HG03280 (cell line): ENCODE data around the gene TNFAIP3.

Source experiments
- ATAC-seq: cut with Tn5 transposase; IDR thresholded peaks from one replicate; pipeline ENCODE4 v1.9.1; 2021; ENCODE audit warnings: mild to moderate bottlenecking, moderate library complexity; ENCODE audit not compliant: unreplicated experiment

The TNFAIP3 gene

DNA sequence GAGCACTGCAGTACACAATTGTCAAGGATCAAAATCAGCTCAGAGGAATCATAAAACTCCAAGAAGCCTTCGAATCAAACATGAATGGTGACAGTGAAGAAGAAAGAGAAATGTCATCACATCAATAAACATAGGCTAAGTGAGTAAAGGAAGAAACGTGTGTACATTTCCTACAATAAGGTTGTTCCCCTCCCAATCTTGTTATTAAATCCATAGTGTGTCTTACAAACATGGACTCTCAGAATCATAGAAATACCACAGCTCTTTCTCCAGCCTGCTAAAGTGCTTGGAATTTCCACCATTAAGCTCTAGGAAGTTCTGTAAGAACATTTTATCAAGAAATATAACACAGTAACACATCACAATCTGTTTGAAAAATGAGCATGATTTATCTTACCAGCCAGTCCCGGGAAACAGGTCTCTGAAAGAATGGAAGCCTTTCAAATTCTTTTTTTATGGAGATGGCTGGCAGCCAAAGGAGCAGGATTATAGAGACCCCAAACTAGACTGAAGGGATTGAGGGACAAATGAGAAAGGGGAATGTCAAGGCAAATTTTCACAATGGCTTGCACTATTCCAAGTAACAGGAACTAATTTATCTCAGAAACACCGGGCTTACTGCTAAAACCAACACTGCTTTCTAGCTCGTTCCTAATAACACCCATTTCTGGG lies 4.5 kb upstream of the TNFAIP3 start:
- ATAC-seq = no peak

DNA sequence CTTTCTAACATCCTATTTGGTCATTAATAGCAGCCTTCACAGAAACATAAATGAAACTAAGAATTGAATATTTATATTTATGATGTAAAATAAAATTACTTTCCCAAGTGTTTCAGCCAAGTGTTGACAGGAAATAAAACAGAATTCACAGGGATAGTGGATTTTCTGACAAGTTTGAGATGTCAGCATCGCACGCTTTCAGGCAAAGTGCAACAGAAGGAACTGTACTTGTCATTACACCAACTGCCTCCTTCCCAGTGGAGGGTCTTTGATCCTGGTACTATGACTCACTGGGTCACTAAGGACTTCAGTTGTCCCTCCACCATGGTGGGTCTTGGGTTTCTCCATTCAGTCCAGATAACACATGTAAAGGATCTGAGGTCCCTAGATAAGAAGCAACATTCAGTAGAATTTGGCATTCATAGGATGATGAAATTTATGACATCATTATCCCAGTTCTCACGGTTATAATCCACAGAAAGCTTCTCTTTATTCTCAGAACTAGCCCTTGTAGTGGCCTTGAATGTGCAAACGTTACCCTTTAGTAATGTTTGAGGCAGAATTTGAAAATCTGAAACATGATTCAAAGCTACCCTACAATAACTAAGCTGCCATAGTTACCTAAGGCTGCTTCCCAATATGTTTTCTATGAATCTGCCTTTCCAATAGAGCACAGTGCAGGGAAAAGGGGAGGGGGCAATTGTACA lies 3.8 kb upstream of the TNFAIP3 start:
- ATAC-seq = no peak

DNA sequence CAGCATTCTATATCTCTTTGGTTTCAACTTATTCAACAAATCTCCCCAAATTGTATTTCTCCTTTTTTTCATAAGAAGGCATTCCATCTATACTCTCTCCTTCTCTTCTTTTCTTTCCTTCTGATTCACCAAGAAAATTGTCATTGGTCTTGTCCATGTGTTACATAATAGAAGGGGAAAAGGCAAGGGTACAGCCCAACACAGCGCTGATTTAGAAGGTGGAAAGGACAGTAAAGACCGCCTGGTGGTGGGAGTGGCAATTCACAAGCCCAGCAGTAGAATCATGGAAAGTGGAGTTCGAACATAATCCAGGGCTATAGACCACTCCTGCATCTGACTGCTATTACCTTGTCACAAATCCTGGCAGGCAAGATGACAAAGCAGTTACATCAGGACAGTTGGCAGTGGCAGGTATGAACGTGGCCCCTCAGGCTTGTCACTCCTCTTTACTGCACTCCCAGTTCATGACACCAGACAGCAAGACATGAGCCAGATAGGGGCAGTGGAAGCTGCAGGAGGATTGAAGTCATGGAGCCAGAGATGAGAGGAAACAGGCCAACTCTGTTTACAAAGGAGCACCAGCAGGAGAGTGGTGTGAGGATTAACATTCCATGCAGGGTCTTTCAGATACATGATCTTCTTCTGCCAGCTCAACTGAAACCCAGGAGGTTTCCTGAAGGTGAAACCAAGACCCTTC lies 2.1 kb upstream of the TNFAIP3 start:
- no peak for ATAC-seq

DNA sequence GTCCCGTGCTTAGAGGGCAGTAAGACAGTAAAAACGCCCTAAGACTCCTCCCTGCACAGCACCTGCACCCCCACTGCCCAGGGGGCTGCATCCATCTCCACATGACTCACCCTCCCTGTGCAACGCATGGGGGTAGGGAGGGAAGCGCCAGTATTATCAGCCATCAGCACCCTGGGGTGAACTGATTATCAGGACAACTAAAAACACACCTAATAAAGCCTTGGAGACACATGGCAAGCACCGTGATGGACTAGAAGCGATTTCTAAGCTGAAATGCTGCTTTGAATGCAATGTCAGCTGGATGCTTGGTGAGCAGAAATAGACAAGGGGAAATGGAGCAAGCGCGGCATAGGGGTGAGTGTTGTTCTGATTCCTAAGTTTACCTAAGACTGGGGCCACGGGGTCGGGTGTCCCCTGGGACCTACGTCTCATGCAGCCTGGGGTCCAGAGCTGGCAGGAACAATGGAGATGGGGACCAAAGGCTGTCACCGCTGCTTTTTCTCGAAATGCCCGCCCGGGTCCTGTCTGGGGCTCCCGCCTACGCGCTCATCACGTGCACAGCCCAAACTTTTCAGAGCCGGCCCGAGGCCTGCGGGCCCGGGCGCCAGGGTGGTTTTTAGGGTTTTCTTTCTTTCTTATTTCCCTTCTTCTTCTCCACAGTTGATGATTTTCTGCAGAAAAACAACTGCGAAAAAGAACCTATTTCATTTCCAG lies 702 bp upstream of the TNFAIP3 start:
- peak; percentile 31 for ATAC-seq

DNA sequence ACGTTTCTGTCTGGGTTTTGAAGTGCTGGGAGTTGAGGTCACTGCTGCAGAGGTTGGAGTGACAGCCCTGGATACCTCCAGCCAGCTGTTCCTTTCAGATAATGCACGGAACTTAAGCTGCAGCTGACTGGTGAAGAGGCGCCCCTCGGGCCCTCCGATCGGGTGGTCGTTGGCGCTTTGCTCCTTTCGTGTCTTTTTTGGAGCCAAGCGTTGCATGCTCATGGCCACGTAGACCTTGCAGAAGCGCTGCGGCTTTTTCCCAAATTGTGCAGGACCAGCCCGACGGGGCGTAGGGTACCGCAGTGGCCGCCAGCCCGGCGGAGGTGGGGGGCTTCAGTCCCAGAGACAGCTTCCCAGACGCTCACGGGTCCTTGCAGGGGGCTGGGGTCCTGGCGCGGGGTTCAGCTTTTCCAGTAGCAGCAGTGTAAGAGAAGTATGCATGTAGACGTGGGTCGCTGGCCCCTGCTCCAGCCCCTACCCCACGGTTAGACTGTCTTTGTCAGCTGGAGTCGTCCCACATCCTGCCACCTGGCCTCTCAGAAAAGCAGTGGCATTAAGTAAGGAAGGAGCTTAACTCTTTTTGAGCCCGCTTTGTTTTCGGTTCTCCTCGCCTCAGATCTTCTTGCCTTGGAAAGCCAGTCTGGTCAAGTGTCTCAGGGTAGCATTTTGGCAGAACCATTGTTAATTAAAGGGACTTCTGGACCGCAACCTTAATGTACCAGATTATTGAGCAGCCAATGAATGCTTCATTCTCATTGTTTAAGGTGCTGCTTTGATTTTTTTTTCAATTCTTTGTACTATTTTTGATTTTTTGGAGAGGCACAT lies 838 bp downstream of the TNFAIP3 start:
- ATAC-seq = peak; percentile 5

DNA sequence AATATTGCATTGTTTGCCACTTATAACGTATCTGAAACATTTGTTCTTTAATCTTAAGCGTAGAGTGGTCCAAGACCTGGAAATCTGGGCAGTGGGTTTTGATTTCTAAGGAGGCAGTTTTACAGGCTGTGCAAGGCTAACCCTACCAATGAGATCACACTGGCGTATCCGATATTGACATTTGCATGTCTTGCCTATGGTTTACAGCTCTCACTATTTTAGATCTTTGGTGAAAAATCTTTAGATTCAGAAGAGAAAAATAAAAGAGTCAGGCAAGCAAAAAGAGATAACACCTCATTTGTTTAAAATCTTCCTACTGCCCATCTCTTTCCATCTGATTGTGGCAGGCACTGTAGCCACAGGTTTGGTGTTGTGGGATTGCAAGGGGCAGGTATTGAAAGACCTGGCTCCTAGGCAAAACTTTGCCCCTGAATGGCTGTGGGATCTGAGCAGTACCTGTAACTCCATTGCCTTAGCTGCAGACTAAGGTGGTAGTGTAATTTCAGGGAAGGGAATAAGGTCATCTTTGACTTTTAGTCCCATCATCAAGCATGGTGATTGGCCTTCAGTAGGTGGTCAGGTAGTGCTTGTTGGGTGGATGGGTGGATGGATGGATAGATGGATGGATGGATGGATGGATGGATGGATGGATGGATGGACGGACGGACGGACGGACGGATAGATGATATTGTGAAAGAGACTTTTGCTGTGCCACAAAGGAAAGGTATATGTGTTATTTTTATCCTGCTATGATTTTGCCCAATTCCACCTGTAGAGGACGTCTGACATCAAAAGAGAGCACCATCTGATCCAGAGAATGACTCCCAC lies 1.9 kb downstream of the TNFAIP3 start:
- no peak for ATAC-seq

DNA sequence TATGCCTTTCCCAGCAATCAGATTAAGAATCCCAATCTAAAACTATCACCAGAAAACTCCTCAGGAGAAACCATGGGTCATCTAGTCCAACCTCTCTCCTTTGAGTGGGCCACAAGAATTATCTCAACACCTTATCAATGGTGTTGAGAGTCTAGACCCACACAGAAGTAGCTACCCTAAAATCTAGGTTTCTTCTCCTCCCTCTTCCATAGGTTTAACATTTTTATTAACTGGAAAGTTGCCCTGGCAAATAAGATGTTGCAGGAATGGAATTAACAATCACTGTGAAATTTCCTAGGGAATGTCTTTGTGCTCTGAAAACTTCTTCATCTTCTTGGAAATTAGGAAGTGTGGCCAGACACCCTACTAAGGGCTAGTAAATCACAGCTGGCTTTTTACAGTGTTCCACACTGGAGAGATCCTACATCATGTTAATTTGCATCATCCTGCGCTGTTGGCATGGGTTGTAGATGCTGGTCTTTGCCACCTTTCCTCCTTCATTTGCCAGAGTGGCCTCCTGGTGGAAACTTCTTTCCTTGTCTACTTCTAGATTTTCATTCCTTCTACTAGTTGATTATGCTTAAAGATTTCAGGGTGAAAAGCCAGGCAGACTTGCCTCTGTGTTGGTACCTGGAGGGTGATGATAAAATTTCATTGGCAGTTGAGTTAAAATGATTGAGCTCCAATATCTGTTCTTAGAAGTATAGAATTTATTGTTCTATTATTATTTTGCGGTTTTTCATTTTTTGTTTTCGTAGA lies 2.7 kb downstream of the TNFAIP3 start:
- ATAC-seq = no peak

DNA sequence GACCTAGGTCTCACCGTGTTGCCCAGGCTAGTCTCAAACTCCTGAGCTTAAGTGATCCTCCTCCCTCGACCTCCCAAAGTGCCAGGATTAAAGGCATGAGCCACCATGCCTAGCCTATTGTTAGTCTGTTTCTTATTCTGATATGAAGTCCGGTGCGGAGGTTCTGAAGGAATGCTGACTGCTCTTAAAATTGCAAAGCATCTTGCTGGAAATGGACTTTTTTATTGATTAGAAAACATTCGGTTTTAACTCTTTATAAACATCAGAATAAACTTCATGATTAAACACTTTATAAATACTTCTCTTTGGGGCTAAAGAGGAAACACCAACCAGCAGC lies 3.2 kb downstream of the TNFAIP3 start:
- no peak for ATAC-seq

DNA sequence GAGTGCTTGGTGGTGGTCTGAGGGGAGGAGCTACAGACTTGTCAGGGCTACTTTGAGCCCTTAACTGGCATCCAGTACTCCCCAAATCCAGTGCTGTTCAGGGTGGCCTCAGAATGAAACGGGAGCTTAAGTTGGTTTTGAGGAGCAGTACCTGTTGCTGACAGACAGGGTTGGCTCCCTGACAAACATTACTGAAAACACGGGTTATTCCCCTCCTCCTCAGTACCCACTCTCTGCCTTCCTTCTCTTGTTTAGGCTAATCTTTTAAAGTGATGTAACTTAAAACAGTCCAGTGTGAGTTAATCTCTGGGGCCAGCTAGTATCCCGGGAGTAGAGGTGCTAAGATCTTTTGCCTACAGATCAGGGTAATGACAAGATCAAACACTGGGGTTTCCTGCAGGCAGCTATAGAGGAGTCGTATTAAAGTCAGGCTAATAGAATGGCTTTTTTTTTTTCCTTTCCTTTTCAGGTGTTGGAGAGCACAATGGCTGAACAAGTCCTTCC lies 3.7 kb downstream of the TNFAIP3 start:
- ATAC-seq = no peak

DNA sequence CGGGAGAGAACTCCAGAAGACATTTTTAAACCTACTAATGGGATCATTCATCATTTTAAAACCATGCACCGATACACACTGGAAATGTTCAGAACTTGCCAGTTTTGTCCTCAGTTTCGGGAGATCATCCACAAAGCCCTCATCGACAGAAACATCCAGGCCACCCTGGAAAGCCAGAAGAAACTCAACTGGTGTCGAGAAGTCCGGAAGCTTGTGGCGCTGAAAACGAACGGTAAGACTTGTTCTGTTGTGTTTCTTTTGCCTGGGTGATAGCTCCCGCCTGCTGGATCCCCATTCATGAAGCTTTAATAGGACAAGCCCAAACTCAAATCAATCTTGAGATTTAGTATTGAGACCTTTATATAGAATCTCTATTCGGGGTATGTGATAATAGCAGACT lies 4.2 kb downstream of the TNFAIP3 start:
- ATAC-seq = no peak

DNA sequence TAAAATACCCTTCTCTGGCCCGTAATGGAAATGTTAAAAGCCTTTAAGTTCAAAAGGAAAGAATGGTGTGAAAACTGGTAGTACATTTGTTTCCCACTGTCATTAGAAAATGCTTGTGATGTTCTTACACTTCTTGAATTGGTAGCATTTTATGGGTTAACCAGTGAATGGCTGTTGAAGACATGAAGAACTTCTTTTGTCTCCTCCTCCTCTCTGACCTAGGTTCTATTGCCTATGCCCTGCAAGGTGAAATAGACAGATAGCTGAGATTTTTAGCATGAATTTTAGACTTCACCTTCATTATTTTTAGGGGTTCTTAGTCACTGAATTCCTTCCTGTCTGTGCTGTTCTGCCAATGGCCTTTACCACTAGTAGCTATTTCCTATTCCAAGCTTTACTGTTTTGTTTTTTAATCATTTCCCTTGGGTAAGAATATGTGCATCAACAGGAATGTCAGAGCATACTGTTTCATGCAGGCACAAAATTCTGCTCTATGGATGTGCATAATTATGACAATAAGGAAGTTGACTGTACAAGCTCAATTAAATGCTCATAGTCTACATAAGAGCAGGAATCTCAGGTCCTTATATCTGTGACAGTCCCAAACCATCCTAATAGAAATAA lies 4.9 kb downstream of the TNFAIP3 start:
- no peak for ATAC-seq

DNA sequence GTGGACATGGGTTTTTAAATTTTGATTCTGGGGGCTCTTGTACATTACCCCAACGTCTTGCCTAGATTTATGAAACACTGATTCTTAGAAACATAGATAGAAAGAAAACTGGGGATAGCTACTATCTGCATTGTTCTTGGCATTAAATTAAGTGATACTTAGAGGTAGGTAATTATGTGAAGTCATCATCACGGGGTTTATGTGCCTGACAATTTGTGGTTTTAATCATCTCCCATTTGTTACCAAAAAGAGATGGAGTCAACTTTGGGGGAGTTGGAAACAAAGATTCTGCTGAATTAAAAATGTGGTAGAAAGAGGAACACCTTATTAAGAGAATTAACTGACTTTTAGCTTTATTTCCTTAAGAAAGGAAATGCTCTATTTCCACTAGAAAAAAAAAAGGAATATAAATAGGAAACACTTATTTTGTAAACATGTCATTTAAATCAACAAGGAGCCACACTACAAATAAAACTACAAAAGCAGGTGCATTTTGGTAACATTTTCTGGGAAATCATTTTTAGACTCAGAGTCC lies 5.6 kb downstream of the TNFAIP3 start:
- no peak for ATAC-seq

DNA sequence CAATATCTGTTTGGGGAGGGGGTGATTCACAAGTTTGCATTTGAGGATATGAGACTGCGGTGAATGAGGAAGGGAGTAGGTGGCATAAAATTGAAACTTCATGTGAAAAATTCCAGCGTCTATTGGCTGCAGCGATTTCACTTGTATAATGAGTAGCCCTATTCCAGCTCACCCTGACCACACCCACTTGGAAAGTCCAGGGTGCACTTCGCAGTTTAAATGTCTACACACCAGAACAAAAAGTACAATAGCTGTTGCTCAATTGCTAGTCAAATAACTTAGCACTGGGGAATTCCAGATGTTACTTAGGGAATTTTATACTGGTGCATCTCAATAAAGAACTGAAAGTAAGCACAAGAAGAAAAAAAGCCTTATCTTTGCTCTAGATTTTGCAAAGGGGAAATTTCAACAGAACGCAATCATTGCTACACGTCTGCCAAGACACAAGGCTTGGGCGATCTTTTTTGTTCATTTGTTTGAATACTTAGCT lies 6.3 kb downstream of the TNFAIP3 start:
- peak; percentile 41 for ATAC-seq

DNA sequence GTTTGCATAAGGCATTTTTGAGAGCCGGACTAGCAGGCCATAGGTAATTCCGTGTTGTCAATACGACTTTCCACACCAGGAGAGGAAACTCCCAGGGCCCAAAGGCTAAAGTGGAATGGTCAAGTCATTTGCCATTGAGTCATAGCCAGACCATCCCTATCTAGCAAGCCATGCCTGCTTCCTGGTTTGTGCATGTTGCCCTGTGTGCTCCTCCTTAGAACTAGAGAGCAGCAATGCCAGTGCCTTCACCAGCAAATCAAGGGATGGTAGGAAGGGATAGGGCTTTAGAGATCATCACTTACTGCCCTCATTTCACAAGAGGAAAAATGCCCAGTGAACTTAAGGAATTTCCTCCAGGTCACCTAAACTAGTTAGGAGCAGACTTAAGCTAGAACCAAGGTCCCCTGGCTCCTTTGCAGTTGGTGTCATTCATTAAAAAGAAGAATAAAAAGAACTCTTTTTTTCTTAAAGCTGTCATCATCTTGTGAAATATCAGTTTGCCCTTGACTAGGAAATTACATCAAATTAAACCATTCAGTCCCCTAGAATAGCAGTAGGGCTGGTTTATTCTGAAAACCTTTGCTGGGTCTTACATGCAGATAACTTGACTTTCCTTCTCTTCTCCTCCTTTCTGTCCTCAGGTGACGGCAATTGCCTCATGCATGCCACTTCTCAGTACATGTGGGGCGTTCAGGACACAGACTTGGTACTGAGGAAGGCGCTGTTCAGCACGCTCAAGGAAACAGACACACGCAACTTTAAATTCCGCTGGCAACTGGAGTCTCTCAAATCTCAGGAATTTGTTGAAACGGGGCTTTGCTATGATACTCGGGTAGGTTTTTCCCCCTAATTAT lies 7.4 kb downstream of the TNFAIP3 start:
- ATAC-seq = no peak

DNA sequence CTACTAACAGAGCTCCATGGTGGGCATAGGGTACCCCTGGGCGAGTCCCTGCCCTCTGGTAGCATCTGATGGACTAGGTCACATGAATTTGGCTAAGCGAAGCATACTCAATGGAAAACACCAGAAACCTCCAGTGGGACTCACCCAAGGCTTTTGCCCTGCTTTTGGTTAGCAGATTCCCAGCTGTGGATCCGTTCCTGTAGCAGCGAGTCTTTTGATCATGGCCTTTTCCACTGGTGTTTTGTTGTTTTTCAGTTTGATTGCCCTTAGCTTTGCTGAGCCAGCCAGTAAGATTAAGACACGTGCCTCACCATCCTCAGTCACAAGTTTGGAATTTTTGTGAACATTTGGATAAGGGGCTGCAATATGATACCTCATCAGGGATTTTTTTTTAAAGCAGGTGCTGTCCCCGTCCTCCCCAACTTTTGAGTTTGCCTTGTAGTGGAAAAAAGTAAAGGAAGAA lies 8.0 kb downstream of the TNFAIP3 start:
- no peak for ATAC-seq

DNA sequence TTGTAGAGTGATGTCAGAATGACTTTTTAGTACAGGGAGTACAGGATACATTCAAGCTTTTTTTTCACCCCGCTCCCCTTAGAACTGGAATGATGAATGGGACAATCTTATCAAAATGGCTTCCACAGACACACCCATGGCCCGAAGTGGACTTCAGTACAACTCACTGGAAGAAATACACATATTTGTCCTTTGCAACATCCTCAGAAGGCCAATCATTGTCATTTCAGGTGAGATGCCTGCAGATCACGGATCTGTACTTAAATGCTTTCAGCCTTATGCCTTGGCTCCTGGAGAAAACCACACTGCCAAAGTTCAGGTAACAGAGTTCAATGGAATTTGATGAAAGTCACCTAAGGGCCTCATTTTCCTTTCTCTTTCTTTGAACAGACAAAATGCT lies 8.5 kb downstream of the TNFAIP3 start:
- ATAC-seq = no peak

DNA sequence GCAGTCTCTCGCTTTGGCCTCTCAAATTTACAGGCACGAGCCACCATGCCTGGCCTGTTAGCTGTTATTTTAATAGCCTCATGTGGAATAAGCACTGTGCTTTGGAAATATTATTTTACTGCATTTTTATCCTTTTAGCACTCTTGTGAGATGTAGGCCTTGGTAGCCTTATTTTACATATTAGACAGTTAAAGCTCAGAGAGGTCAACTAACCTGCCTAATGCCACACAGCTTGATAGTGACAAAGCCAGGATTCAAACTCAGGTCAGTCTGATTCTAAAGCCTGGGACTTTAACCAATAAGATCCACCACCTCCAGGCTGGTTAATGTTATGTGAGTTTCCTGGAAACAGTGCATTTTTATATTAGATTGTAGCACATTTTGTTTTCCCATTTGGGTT lies 9.5 kb downstream of the TNFAIP3 start:
- ATAC-seq = no peak
